A549 treated with DMSO at 1 μM for 4 hours (cell line): ENCODE measurements around the gene CLCA4. TPM values are rescaled to one million over a fixed set of nuclear protein-coding genes. Genes with fewer than 3 reads are reported as not detected.

Experiments
- total RNA-seq: library from RNA; stranded (reverse); fragments of 200-300 nt; extraction: Qiagen RNA extraction; gene quantifications from 5 replicates; pipeline ENCODE4 v1.2.3, GENCODE V29; 2022; ENCODE audit warnings: low read depth

Gene CLCA4
- not detected in 5 replicates for total RNA-seq

DNA sequence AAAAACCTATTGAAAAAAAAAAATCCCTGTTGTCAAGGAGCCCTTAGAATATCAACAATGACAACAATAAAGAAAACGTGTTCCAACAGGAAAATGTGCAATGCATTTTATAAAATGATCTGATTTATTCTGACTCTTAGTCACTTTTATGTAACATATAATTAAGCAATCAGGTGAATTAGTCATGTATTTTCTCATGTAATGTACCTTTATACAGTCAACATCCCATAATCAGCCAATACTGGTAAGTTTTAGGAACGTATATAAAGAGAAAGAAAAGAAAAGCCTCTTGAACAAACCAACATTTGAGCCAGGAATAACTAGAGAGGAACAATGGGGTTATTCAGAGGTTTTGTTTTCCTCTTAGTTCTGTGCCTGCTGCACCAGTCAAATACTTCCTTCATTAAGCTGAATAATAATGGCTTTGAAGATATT lies at the start of gene CLCA4:
Gene CLCA4, plus strand, starts transcription at position 292 of the 435 bp plus-strand sequence. Its CDS starts 42 bp downstream, at position 334.

Other genes with a start within 250 kb of the CLCA4 start
- 8.2 to 13.1 TPM (median 9.0 TPM) in 5 replicates for gene ODF2L, start 150.8 kb upstream of the CLCA4 start, total RNA-seq
- gene CLCA2, start 122.9 kb upstream of the CLCA4 start, total RNA-seq = not detected in 5 replicates
- gene CLCA1, start 78.2 kb upstream of the CLCA4 start, total RNA-seq = not detected in 5 replicates
- gene SH3GLB1, start 157.5 kb downstream of the CLCA4 start, total RNA-seq = 28.7 to 40.2 TPM (median 36.0 TPM) in 5 replicates